Stimulated activated CD4-positive, alpha-beta T cell treated with anti-CD3 and anti-CD28 coated beads, Interleukin-1b, Interleukin-23, amount 100 ng/mL, for 1 hour (primary cell): ENCODE measurements around the gene ACTG1.

ENCODE experiments used
- DNase-seq, 2 donors: peaks; one replicate each; pipeline ENCODE4 v3.0.0-alpha.2; 2020; ENCODE audit warnings: low read depth in 2 of 2

ACTG1 gene

GRCh38 chr17:81545160-81545949 is 32.8 kb upstream of the ACTG1 start:
- no peak for DNase-seq

- DNase-seq = no peak
These were observed 31.8 kb upstream of the ACTG1 start for GRCh38 chr17:81544281-81544974.

GRCh38 chr17:81543756-81544155 is 31.2 kb upstream of the ACTG1 start:
- DNase-seq = no peak

- DNase-seq = no peak
These were observed 30.7 kb upstream of the ACTG1 start for GRCh38 chr17:81543339-81543675.

- DNase-seq = no peak
These were observed 30.1 kb upstream of the ACTG1 start for GRCh38 chr17:81542431-81543338.

GRCh38 chr17:81541123-81541522 is 28.5 kb upstream of the ACTG1 start:
- no peak for DNase-seq

- DNase-seq = no peak
These were observed 28.1 kb upstream of the ACTG1 start for GRCh38 chr17:81540676-81541027.

- DNase-seq = no peak
These were observed 27.5 kb upstream of the ACTG1 start for GRCh38 chr17:81539961-81540675.

- DNase-seq = no peak
These were observed 26.9 kb upstream of the ACTG1 start for GRCh38 chr17:81539571-81539900.

GRCh38 chr17:81538651-81539570 is 26.3 kb upstream of the ACTG1 start:
- no peak for DNase-seq

- DNase-seq = no peak
These were observed 25.4 kb upstream of the ACTG1 start for GRCh38 chr17:81537856-81538555.

GRCh38 chr17:81537343-81537855 is 24.8 kb upstream of the ACTG1 start:
- no peak for DNase-seq

GRCh38 chr17:81536299-81537290 is 24.0 kb upstream of the ACTG1 start:
- DNase-seq = no peak

- no peak for DNase-seq
These were observed 23.1 kb upstream of the ACTG1 start for GRCh38 chr17:81535480-81536298.

- no peak for DNase-seq
These were observed 22.4 kb upstream of the ACTG1 start for GRCh38 chr17:81535007-81535328.

GRCh38 chr17:81534157-81535006 is 21.8 kb upstream of the ACTG1 start:
- no peak for DNase-seq
